Epithelial cell of proximal tubule (primary cell): ENCODE data around the gene TAC3. TPM values are rescaled to one million over a fixed set of nuclear protein-coding genes. Genes with fewer than 3 reads are reported as not detected.

Experiments used
- total RNA-seq: library from RNA; depleted of rRNA; stranded (reverse); fragments of >200 nt; gene quantifications from 2 replicates; pipeline ENCODE4 v1.2.3, GENCODE V29; 2015

Gene TAC3
- total RNA-seq, 1 donor from 2014 or later: not detected

Other genes starting within 250 kb of the TAC3 start
- gene SDR9C7, start 82.1 kb downstream of the TAC3 start, total RNA-seq: not detected in 2 replicates
- gene RDH16, start 58.9 kb downstream of the TAC3 start, total RNA-seq: 0.12 TPM in 1 of 2 replicates, not detected in the other
- gene ZBTB39, start 10.0 kb downstream of the TAC3 start, total RNA-seq: 4.7 and 5.4 TPM in 2 replicates
- 0.07 TPM in 1 of 2 replicates, not detected in the other for gene MYO1A, start 33.6 kb upstream of the TAC3 start, total RNA-seq
- gene NEMP1, start 62.3 kb upstream of the TAC3 start, total RNA-seq: 15.7 and 18.7 TPM in 2 replicates
- gene NAB2, start 72.6 kb upstream of the TAC3 start, total RNA-seq: 15.9 and 24.4 TPM in 2 replicates
- gene STAT6, start 94.8 kb upstream of the TAC3 start, total RNA-seq: 66.1 and 71.4 TPM in 2 replicates
- 0.72 and 8.9 TPM in 2 replicates for gene LRP1, start 112.0 kb upstream of the TAC3 start, total RNA-seq
- gene LRP1-AS, start 131.1 kb upstream of the TAC3 start, total RNA-seq: not detected in 2 replicates
- not detected in 2 replicates for gene NXPH4, start 200.3 kb upstream of the TAC3 start, total RNA-seq
- gene SHMT2, start 213.2 kb upstream of the TAC3 start, total RNA-seq: 118 and 258 TPM in 2 replicates
- gene STAC3, start 234.7 kb upstream of the TAC3 start, total RNA-seq: not detected in 2 replicates